ENCODE results near the gene IFT88.

The IFT88 gene

DNA sequence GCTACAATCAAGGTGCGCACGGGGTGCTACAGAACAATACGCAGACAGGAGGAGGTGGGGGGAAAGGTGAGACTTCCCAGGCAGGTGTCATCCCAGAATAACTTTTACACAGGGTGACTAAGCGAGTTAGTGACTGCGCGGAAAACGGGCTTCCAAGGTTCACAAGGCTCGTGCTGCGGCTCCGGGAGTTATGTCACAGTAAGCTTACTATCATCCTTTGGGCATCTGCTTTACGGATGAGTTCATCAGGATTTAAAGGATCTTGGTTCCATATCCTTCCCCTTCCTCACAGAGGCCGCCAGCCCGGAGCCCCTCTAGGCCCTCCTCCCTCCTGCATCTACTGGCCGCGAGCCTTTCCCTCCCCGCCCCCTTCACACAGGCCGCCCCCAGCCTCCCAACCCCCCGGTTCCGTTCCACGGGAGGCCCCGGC is 474 bp upstream of the IFT88 start:
- DNase-seq (ENCODE audit: low spot score) = peak; percentile 91

DNA sequence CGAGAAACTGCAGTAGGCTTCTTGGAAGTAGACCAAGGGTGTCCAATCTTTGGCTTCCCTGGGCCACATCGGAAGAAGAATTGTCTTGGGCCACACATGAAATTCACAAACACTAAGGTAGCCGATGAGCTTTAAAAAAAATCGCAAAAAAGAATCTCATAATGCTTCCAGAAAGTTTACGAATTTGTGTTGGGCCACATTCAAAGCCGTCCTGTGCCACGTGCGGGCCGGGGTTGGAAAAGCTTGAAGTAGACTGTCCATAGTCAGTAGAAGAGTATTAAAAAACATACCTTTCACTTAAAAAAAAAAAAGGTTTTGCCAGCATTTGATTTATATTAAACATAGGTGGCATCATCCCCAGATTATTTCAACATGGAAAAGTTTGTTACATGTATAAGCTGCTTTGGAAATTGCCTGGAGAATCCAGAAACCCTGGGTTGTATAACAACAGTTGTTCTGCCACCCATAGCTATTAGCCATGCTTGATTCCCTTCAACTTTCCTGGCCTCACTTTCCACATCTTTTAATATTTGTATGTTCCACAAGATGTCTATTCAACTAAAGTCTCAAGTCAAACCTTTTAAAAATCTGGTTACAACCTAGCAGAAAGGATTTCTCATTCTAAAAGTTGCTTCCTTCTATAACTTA is 1.0 kb downstream of the IFT88 start:
- DNase-seq (ENCODE audit: low spot score) = peak; percentile 7

DNA sequence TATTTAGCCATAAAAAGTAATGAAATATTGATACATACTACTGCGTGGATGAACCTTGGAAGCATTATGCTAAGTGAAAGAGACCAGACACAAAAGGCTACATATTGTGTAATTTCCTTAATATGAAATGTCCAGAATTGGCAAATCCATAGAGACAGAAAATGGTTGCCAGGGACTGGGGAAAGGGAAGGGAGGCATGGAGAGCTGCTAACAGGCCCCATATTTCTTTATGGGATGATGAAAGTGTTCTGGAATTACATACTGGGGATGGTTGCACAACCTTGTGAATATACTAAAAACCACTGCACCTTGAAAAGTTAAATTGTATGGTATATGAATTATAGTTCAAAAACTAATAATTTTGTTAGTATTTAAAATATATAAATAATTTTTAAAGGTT is 3.6 kb downstream of the IFT88 start:
- DNase-seq (ENCODE audit: low spot score) = no peak

DNA sequence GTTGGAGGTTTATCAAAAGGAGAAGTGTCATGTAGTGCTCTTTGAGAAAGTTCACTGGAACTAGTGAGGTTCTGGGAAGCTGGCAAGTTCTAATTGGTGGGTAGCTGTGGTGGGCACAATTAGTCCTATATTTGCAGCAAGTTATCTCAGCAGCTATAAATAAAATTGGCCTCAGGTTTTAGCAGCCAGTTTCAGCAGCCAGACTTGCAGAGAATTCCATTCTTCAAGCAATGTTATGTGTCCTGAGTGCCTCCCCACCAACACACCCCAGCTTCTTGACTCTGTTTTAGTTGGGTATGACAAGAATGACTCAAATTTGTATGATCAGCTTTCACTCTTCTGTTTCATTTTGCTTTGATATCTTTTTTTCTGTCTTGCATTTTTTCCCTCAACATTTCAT is 4.7 kb downstream of the IFT88 start:
- no peak for DNase-seq (ENCODE audit: low spot score)

DNA sequence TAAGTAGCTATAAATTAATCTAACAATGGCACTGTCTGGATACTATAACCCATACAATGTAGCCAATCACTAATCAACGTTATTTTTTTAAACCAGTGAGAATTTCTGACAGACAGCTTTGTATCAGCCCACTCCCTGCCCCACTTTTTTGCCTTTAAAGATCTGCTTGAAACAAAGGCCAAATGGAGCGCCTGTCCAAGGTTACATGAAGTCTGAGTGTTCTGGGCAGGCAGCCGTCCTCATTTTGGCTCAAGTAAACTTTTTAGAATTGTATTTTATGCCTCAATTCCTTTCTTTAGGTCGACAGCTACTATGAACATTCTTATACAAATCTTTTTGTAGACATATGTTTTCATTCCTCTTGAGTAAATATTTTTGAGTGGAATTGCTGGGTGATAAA is 6.2 kb downstream of the IFT88 start:
- no peak for DNase-seq (ENCODE audit: low spot score)

DNA sequence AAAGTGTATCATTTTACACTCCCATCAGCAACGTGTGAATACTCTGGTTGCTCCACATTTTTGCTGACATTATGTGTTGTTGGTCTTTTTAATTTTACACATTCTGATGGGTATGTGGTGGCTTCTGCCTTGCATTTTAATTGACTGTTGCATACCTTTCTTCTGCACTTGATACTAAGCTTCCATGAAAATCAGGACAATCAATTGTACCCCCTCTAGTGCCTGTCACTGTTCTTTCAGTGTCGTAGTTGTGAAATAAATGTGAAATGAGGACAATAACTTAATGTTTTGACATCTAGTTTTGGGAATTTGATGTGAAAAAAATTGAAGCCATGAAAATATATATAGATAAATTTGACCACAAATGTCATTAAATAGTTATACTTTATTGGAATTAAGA is 6.7 kb downstream of the IFT88 start:
- DNase-seq (ENCODE audit: low spot score) = no peak

DNA sequence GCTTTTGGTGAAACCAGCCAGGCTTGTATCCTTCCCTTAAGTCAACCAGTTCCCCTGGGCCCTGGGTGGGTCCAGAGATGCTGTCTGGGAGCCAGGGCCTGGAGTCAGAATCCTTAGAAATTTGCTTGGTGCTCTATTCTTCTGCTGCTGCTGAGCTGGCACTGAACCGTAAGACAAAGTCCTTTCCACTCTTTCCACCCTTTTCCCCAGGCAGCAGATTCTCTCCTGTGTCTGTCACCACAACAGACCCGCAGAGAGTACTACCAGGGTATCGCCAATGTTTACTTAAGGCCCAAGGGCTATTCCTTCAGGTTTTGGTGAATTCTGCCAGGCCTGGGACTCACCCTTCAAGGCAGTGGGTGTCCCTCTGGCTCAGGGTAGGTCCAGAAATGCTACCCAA is 12.2 kb downstream of the IFT88 start:
- DNase-seq (ENCODE audit: low spot score) = no peak

DNA sequence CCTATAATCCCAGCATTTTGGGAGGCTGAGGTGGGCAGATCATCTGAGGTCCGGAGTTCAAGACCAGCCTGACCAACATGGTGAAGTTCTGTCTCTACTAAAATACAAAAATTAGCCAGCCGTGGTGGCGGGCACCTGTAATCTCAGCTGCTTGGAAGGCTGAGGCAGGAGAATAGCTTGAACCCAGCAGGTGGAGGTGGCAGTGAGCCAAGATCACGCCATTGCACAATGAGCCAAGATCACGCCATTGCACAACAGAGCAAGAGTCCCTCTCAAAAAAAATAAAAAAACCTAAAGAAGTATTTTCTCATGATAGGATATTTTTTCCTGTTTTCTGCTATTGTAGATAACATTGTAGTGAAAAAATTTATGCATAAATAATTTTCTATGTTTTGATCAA is 13.3 kb downstream of the IFT88 start:
- DNase-seq (ENCODE audit: low spot score) = no peak

DNA sequence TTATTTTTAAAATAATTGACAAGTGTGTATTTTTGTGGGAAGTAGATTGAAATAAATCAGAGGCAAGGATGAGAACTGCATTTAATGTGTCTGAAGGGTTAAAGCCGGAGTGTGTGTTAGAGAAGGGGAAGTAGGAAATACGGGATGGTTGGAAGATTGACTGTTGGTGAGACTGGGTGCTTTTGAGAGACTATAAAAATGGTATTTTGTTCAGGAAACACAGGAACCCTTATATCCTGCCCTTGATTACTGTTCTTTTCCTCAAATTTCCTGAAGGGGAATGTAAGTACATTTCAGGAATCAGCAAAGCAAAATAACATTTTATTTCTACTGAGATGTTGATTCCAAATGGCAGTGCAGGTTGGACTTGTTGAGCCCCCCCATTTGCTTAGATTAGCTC is 15.1 kb downstream of the IFT88 start:
- no peak for DNase-seq (ENCODE audit: low spot score)

DNA sequence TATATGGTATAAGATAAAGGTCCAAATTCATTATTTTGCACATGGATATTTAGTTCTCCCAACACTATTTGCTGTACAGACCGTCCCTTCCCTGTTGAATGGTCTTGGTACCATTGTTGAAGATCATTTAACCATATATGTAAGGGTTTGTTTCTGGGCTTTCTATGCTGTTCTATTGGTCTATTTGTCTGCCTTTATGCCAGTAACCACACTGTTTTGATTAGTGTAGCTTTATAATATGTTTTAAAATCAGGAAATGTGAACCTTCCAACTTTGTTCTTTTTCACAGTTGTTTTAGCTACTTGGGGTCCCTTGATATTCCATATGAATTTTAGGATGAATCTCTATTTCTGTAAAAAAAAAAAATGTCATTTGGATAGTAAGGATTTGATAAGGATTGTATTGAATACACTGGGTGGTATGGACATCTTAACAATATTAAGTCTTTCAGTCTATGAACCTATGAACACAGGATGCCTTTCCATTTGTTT is 16.9 kb downstream of the IFT88 start:
- DNase-seq (ENCODE audit: low spot score) = no peak

DNA sequence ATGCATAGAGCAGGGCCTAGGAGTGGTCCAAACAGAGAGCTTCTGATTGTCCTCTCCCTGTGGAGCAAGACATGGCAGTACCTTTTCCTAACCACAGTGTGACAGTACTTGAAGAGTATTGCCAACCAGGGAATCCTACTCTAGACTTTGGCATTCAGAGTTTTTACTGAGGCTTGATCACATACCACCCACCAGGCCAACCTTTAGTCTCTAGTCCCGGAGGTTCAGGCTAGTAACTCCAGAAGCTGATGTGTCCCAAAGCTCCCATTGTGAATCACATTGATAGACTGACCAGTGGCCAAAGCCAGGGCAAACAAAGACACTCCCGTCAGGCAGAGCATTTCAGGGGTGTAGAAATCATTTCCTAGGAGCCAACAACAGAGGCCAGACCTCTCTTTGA is 18.4 kb downstream of the IFT88 start:
- no peak for DNase-seq (ENCODE audit: low spot score)

DNA sequence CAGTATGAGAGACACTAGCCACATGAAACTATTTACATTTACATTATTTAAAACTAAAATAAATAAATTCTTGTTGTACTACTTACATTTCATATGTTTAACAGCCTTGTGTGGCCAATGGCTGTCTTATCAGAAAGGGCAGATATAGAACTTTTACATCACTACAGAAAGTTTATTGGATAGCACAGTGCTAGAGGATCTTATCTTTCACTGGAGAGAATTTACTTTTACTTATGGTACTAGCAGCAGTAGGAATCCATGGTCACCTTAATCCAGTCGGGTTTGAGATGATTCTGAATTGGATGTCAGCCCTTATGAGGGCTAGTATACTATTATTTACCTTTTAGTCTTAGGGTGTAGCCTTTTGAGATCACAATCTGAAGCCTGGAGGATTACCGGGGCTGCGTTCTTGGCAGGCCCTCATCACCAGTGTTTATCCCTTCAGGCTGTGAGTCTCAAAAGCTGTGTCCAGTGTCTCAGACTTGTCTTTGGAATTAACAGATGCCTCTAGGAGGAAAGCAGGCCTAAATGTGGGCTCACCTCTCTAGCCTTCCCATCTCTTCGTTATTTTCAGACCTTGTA is 21.7 kb downstream of the IFT88 start:
- DNase-seq (ENCODE audit: low spot score) = no peak

DNA sequence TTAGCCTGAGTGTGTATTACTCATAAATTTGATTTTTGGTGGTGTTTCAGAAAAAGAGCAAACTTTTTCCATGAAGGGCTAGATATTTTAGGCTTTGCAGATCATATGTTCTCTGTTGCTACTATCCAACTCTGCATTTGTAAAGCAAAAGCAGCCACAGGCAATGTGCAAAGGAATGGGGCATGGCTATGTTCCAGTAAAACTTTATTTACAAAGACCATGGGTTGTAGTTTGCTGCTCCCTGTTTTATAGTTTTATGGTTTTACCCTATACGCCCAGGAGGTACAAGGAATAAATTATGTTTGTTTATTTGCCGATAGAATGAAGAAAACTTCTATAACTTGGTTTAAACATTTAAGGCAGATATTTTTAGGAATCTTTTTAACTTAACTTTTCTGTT is 23.6 kb downstream of the IFT88 start:
- no peak for DNase-seq (ENCODE audit: low spot score)

DNA sequence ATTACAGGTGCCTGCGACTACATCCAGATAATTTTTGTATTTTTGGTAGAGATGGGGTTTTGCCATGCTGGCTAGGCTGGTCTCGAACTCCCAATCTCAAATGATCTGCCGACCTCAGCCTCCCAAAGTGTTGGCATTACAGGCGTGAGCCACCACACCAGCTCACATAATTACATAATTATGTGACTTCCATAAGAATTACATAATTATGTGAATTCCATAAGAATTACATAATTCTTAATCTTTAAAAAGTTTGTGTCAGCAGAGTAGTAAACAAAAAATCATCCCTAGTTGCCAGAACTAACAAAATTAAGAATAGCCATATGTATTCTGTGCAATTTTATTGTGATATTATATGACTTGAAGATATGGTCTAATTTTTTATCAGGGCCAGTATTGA is 25.6 kb downstream of the IFT88 start:
- DNase-seq (ENCODE audit: low spot score) = no peak

DNA sequence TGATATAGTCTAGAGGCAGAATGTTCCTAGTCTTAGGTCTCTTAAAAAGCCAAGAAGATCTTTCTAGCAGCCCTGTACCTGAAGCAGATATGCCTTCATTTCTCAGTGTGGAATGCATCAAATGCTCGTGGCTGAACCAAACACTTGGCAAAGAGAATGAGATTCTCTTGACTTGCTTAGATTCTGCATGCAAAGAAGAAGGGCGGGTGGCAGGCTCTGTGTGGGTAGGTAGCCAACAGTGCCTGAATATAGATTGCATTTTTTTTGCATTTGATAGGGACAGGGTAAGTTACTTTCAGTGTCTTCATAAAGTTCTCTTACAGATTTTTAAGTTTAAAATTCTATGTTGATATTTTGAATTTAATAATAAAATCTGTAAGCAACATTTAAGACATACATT is 27.3 kb downstream of the IFT88 start:
- no peak for DNase-seq (ENCODE audit: low spot score)

DNA sequence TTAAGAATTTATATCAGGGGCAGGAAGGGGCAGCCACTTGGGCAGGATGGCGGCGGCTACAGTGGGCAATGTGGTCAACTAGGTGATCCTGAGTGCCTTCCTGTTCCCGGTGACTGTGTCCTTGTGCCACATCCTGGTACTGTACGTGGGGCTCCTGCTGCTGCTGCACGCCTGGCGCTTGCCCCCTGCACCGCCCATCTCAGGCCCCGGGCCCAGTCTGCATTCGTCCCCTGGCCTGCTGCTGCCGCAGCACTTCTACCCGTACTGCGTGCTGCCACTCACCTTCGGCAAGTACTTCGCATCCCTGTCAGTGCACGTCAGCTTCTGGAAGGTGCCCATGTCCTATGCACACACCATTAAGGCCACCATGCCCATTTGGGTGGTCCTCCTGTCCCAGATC is 40.1 kb downstream of the IFT88 start:
- no peak for DNase-seq (ENCODE audit: low spot score)

DNA sequence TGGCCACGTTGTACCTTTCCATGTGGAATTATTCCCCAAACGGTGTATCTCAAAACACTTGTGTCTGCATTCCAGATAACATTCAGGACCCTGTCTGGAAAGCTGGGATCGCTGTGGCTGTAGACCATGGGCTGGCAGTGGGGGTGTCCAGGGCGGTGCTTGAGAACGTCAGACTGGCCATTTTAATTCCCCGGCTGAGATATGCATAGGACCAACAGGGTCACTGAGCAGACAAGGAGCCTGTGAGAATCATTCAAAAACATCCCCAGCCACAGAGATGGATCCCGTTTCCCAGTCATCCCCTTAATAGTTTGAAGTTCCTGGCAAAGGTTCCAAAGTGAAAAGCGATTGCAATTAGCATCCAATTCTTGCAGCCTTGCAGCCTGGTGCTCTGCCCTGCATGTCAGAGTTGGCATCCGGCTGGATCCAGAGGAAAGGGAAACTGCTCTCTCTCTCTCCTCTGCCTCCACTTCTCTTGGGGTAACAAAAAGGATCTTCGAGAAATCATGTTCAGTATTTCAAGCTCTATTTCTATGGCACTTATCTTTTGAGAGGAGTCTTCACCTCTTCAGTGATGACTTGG is 41.6 kb downstream of the IFT88 start:
- no peak for DNase-seq (ENCODE audit: low spot score)

DNA sequence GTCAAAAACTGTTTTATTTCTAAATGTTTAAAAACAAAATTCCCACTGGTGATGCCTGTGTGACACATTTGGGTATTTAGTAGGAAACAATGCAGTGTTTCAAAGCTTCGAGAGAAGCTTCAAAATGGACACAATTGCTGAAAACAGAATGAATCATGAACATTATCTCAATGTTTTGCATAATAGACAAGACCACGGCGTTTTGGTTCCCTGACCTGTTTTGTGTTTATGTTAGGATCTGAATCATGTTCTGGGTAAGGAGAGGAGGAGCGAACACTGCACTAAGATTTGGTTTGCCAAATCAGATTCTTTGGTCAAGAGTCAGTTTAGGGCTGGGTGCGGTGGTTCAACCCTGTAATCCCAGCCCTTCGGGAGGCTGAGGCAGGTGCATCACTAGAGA is 42.2 kb downstream of the IFT88 start:
- DNase-seq (ENCODE audit: low spot score) = no peak

DNA sequence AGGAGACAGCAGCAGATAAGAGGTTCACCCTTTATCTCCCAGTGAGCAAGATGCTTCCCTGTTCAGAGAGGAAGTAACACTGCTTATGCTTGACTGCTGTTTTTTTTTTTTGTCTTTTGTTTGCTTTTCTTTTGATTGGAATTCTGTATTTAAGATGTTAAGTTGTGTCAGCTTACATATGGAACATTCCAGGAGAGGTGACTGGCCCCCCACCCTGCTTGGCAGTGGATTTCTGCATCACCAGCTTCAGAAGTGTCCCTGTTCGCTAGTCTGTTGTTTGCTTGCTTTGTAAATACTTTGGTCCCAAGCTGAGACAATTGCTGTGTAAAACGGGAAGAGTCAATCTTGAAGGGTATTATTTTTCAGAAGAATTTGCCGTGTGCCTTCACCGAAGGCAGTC is 43.0 kb downstream of the IFT88 start:
- DNase-seq (ENCODE audit: low spot score) = no peak

DNA sequence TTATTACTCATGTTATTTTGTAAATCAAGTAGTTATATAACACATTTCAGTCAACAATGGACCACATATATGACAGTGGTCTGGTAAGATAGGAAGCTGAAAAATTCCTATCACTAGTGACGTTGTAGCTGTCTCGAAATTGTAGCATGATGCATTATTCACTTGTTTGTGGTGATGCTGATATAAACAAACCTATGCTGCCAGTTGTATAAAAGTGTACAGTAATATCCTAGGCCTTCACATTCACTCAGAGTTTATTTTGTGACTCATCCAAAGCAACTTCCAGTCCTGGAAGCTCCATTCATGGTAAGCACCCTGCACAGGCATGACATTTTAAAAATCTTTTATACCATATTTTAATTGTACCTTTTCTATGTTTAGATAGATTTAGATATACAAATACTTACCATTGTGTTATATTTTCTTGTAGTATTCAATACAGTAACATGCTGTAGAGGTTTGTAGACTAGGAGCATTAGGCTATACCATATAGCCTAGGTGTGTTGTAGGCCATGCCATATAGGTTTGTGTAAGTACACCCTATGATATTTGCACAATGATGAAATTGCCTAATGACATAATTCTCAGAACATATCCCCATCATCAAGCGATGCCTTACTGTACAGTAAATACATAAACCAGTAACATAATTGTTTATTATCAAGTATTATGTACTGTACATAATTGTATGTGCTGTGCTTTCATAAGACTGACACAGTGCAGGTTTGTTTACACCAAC is 49.3 kb downstream of the IFT88 start:
- peak; percentile 78 for DNase-seq (ENCODE audit: low spot score)

DNA sequence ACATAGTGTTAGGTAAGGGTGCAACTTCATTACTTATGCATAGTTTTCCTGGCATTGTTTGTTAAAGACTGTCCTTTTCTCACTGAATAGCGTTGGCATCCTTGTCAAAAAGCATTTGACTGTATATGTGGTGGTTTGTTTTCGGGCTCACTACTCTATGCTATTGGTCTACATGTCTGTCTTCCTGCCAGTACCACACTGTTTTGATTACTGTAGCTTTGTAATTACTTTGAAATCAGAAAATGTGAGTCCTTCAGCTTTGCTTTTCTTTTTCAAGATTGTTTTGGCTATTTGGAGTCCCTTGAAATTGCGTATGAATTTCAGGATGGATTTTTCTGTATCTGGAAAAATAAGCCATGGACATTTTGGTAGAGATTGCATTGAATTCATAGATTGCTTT is 56.0 kb downstream of the IFT88 start:
- no peak for DNase-seq (ENCODE audit: low spot score)

DNA sequence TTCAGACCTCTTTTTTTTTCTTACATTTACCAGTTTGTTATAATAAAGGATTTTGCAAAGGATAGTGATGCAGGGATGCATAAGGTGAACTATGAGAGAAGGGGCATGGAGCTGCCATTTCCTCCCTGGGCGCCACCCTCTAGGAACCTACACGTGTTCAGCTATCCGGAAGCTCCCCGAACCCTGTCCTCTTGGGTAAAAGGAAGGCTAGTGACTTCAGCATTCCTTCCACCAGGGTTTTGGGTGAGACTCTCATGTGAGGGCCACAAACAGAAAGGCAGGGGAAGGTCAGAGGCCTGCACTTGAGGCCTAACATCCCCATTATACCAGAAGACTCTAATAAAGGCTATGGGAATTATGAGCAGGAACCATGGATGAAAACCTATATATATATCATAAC is 57.3 kb downstream of the IFT88 start:
- no peak for DNase-seq (ENCODE audit: low spot score)

DNA sequence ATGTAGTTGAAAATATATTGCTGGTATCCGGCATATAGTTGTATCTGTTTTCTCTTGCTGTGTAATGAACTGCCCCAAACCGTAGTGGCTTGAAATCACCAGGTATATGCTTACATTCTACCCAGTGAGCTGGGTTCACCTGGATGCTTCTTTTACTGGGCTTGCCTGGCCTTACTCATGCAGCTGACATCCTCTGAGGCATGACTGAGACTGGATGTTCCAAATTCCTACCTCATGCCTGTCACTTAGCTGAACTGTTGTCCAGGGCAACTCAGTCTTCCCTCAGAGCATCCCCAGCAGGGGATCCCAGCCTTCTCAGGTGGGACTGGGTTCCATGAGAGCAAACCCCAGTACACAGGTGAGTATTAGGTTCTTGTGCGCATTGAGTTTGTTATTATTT is 66.8 kb downstream of the IFT88 start:
- DNase-seq (ENCODE audit: low spot score) = no peak

All from RKO (cell line).